ENCODE measurements around the gene CLN3.

CLN3 gene

GRCh38 chr16:28491970-28492474, at the start of gene CLN3:
CLN3 (minus strand) TSS chr16:28492074; CDS start chr16:28491759, 315 bp downstream.
- Histone ChIP-seq H3K27ac (ENCODE audit: low read length) (peak within 1 kb of the TSS; percentile 99), H3K36me3 (ENCODE audit: control insufficient read depth, low read depth, low read length) (peaks cover 5% of the 10 kb centered on the region), H3K9ac (ENCODE audit: low read length) (peak within 1 kb of the TSS; percentile 96), H3K27me3 (ENCODE audit: control insufficient read depth, insufficient read depth, low read length) (no peaks in the 10 kb centered on the region), H3K4me3 (ENCODE audit: low read length) (peak within 1 kb of the TSS; percentile 97), H3K4me1 (ENCODE audit: control insufficient read depth, low read depth, low read length) (no peaks in the 10 kb centered on the region), H3K9me3 (ENCODE audit: control insufficient read depth, low read depth, low read length) (no peaks in the 10 kb centered on the region)

- no peak overlapping the region for H3K9ac ChIP-seq (ENCODE audit: low read length)
- no peak overlapping the region for H3K27ac ChIP-seq (ENCODE audit: low read length)
- no peaks in the 10 kb centered on the region for H3K4me1 ChIP-seq (ENCODE audit: control insufficient read depth, low read depth, low read length)
These were observed 48.5 kb upstream of the CLN3 start for GRCh38 chr16:28540346-28540745.

DNA sequence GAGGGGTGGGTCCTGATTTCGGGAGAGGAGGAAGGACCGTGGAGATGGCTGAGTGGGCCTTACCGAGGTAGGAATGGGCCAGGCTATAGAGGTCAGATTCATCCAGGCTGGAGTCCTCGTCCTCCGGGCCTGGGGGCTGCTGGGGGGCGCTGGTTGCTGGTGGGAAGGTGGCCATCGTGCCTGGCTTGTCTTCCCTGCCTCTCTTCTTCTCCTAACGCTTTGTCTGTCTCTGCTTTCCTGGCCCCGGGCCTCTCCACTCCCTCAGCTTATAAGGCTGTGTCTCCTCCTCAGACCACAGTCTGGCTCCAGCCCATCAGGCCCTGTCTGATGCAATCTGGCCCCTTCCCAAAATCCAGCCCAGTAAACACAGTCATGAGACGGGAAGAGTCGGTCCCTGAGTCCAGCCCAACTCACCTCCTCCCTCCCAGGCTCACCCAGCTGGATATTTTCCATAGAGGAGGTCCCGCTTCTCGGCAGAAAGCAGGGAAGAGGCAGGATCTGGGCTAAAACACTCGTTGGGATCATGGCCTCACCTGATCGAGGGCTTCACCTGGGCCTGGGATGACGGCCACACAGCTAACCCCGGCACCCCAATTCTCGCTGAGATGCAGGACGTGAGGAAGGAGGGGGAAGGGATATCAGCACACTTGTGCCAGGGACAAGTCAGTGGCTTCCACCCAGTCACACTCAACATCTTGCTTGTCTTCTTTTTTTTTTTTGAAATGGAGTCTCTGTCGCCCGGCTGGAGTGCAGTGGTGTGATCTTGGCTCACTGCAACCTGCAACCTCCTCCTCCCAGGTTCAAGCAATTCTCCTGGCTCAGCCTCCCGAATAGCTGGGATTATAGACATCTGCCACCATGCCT, 47.1 kb upstream of the CLN3 start, which contains the start of gene NUPR1:
NUPR1 (minus strand) TSS at position 242 of the 864 bp plus-strand sequence; CDS start at position 175, 67 bp downstream.
- no peak within 1 kb of the TSS for H3K4me3 ChIP-seq (ENCODE audit: low read length)
- H3K36me3 ChIP-seq (ENCODE audit: control insufficient read depth, low read depth, low read length): no peaks in the 10 kb centered on the region
- no peak within 1 kb of the TSS for H3K9ac ChIP-seq (ENCODE audit: low read length)
- no peaks in the 10 kb centered on the region for H3K4me1 ChIP-seq (ENCODE audit: control insufficient read depth, low read depth, low read length)
- H3K9me3 ChIP-seq (ENCODE audit: control insufficient read depth, low read depth, low read length): no peaks in the 10 kb centered on the region
- no peak within 1 kb of the TSS for H3K27ac ChIP-seq (ENCODE audit: low read length)
- no peaks in the 10 kb centered on the region for H3K27me3 ChIP-seq (ENCODE audit: control insufficient read depth, insufficient read depth, low read length)

More at GRCh38 chr16:28540346-28540745, 48.5 kb upstream of the CLN3 start:
- Histone ChIP-seq H3K4me3 (ENCODE audit: low read length) (no peak overlapping the region), H3K9me3 (ENCODE audit: control insufficient read depth, low read depth, low read length) (no peaks in the 10 kb centered on the region), H3K36me3 (ENCODE audit: control insufficient read depth, low read depth, low read length) (no peaks in the 10 kb centered on the region), H3K27me3 (ENCODE audit: control insufficient read depth, insufficient read depth, low read length) (no peaks in the 10 kb centered on the region)

GRCh38 chr16:28537964-28538732, 46.3 kb upstream of the CLN3 start:
- Histone ChIP-seq H3K36me3 (ENCODE audit: control insufficient read depth, low read depth, low read length) (no peaks in the 10 kb centered on the region), H3K9me3 (ENCODE audit: control insufficient read depth, low read depth, low read length) (no peaks in the 10 kb centered on the region), H3K27ac (ENCODE audit: low read length) (no peak overlapping the region), H3K27me3 (ENCODE audit: control insufficient read depth, insufficient read depth, low read length) (no peaks in the 10 kb centered on the region), H3K4me1 (ENCODE audit: control insufficient read depth, low read depth, low read length) (no peaks in the 10 kb centered on the region), H3K9ac (ENCODE audit: low read length) (no peak overlapping the region), H3K4me3 (ENCODE audit: low read length) (no peak overlapping the region)

DNA sequence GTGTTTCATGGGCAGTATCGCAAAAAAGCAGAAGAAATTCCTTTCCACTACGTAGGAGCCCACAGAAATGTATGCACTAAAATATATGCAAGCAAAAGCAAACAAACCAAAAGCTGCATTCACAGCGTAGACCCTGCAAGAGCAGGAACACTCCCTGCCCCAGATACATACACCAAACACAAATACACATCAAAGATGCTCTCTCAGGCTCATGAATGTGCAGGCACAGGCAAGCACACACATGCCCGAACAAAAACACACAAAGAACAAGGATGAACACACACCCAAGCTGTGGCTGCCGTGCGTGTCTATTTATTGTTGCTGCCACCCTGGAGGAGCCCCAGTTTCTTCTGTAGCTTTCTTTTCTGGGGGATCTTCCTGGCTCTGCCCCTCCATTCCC, 45.2 kb upstream of the CLN3 start:
- H3K36me3 ChIP-seq (ENCODE audit: control insufficient read depth, low read depth, low read length): no peaks in the 10 kb centered on the region
- H3K27me3 ChIP-seq (ENCODE audit: control insufficient read depth, insufficient read depth, low read length): no peaks in the 10 kb centered on the region
- no peak overlapping the region for H3K4me3 ChIP-seq (ENCODE audit: low read length)
- H3K9me3 ChIP-seq (ENCODE audit: control insufficient read depth, low read depth, low read length): no peaks in the 10 kb centered on the region
- no peak overlapping the region for H3K27ac ChIP-seq (ENCODE audit: low read length)
- no peaks in the 10 kb centered on the region for H3K4me1 ChIP-seq (ENCODE audit: control insufficient read depth, low read depth, low read length)
- no peak overlapping the region for H3K9ac ChIP-seq (ENCODE audit: low read length)

- no peaks in the 10 kb centered on the region for H3K36me3 ChIP-seq (ENCODE audit: control insufficient read depth, low read depth, low read length)
- H3K4me3 ChIP-seq (ENCODE audit: low read length): no peak overlapping the region
- H3K4me1 ChIP-seq (ENCODE audit: control insufficient read depth, low read depth, low read length): no peaks in the 10 kb centered on the region
- H3K27me3 ChIP-seq (ENCODE audit: control insufficient read depth, insufficient read depth, low read length): no peaks in the 10 kb centered on the region
- H3K27ac ChIP-seq (ENCODE audit: low read length): no peak overlapping the region
- H3K9me3 ChIP-seq (ENCODE audit: control insufficient read depth, low read depth, low read length): no peaks in the 10 kb centered on the region
- no peak overlapping the region for H3K9ac ChIP-seq (ENCODE audit: low read length)
These were observed 42.9 kb upstream of the CLN3 start for GRCh38 chr16:28534542-28535373.

DNA sequence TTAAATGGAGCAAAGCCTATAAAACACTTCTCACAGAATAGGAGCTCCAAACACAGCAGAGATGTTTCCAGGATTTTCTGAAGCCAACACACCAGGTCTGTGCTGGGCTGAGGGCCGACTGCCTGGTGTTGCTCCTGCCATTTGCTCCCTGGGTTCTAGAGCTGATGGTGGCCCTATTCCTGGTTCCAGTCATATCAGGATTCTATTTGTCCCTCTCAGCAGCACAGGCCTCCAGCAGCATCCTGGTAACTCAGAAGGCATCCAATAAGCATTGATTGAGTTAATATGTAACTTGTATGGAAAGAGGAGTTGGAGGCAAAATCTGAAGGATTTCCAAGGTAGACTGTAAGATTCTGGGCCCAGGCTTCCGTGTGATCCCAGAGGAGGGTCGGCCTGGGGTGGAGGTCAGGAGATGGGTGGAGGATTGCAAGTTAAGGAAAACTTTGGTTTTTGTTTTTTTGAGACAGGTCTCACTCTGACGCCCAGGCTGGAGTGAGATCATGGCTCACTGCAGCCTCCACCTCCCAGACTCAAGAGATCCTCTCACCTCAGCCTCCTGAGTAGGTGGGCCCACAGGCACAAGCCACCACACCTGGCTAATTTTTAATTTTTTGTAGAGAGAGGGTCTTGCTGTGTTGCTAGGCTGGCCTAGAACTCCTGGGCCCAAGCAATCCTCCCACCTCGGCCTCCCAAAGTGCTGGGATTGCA, 41.2 kb upstream of the CLN3 start:
- Histone ChIP-seq H3K4me3 (ENCODE audit: low read length) (no peak overlapping the region), H3K4me1 (ENCODE audit: control insufficient read depth, low read depth, low read length) (no peaks in the 10 kb centered on the region), H3K27me3 (ENCODE audit: control insufficient read depth, insufficient read depth, low read length) (no peaks in the 10 kb centered on the region), H3K9me3 (ENCODE audit: control insufficient read depth, low read depth, low read length) (no peaks in the 10 kb centered on the region), H3K36me3 (ENCODE audit: control insufficient read depth, low read depth, low read length) (no peaks in the 10 kb centered on the region), H3K27ac (ENCODE audit: low read length) (no peak overlapping the region), H3K9ac (ENCODE audit: low read length) (no peak overlapping the region)

GRCh38 chr16:28531777-28532744, 40.2 kb upstream of the CLN3 start:
- Histone ChIP-seq H3K9ac (ENCODE audit: low read length) (no peak overlapping the region), H3K27me3 (ENCODE audit: control insufficient read depth, insufficient read depth, low read length) (no peaks in the 10 kb centered on the region), H3K27ac (ENCODE audit: low read length) (no peak overlapping the region), H3K4me1 (ENCODE audit: control insufficient read depth, low read depth, low read length) (no peaks in the 10 kb centered on the region), H3K36me3 (ENCODE audit: control insufficient read depth, low read depth, low read length) (no peaks in the 10 kb centered on the region), H3K4me3 (ENCODE audit: low read length) (no peak overlapping the region), H3K9me3 (ENCODE audit: control insufficient read depth, low read depth, low read length) (no peaks in the 10 kb centered on the region)

DNA sequence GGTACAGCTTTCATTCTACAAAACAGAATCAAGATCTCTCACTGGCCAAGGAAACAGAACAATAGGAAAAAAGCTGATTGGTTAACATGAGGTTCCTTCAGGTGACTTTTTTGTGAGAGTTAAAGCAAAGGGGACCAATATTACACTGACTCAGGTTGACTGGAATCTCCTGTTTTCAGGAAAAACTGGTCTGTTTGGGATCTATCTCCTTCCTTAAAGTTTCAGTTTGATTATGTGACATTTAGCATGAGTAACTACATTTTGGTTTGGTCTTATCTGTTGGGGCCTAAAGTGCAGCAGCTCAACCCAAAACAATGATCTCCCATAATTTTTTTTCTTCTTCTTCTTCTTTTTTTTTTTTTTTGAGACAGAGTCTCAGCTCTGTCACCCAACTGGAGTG, 37.2 kb upstream of the CLN3 start:
- no peak overlapping the region for H3K4me3 ChIP-seq (ENCODE audit: low read length)
- no peaks in the 10 kb centered on the region for H3K27me3 ChIP-seq (ENCODE audit: control insufficient read depth, insufficient read depth, low read length)
- no peaks in the 10 kb centered on the region for H3K4me1 ChIP-seq (ENCODE audit: control insufficient read depth, low read depth, low read length)

GRCh38 chr16:28528463-28528867, 36.6 kb upstream of the CLN3 start:
- no peak overlapping the region for H3K4me3 ChIP-seq (ENCODE audit: low read length)
- no peak overlapping the region for H3K9ac ChIP-seq (ENCODE audit: low read length)
- H3K27ac ChIP-seq (ENCODE audit: low read length): no peak overlapping the region
- H3K36me3 ChIP-seq (ENCODE audit: control insufficient read depth, low read depth, low read length): no peaks in the 10 kb centered on the region
- no peaks in the 10 kb centered on the region for H3K4me1 ChIP-seq (ENCODE audit: control insufficient read depth, low read depth, low read length)
- H3K9me3 ChIP-seq (ENCODE audit: control insufficient read depth, low read depth, low read length): no peaks in the 10 kb centered on the region
- no peaks in the 10 kb centered on the region for H3K27me3 ChIP-seq (ENCODE audit: control insufficient read depth, insufficient read depth, low read length)

More for the DNA sequence above, 37.2 kb upstream of the CLN3 start:
- H3K27ac ChIP-seq (ENCODE audit: low read length): no peak overlapping the region
- H3K36me3 ChIP-seq (ENCODE audit: control insufficient read depth, low read depth, low read length): no peaks in the 10 kb centered on the region
- H3K9ac ChIP-seq (ENCODE audit: low read length): no peak overlapping the region
- no peaks in the 10 kb centered on the region for H3K9me3 ChIP-seq (ENCODE audit: control insufficient read depth, low read depth, low read length)

Data from iPS-18a (cell line).